Osteoblast (primary cell): ENCODE results near the gene POU6F2. TPM values are rescaled to one million over a fixed set of nuclear protein-coding genes. Genes with fewer than 3 reads are reported as not detected.

Experiments used
- DNase-seq: peaks from one replicate; pipeline ENCODE4 v3.0.0; 2011; ENCODE audit warnings: low spot score, mixed read lengths; ENCODE audit not compliant: insufficient read length; ENCODE audit errors: missing footprints
- H2AFZ ChIP-seq: 2 replicates; pipeline ENCODE4 v1.6.0; 2011; ENCODE audit warnings: mild to moderate bottlenecking, low read length
- H3K27ac ChIP-seq: 2 replicates; pipeline ENCODE4 v1.5.1; 2011; ENCODE audit warnings: mild to moderate bottlenecking, low read depth, low read length, moderate library complexity
- H3K27me3 ChIP-seq: 2 replicates; pipeline ENCODE4 v1.6.0; 2012; ENCODE audit warnings: mild to moderate bottlenecking, control low read depth, inconsistent platforms, low read length, moderate library complexity; ENCODE audit not compliant: insufficient read depth
- H3K36me3 ChIP-seq: 2 replicates; pipeline ENCODE4 v1.5.1; 2011; ENCODE audit warnings: mild to moderate bottlenecking, low read length, control low read depth, moderate library complexity; ENCODE audit not compliant: insufficient read depth
- H3K4me1 ChIP-seq: 2 replicates; pipeline ENCODE4 v1.5.1; 2011; ENCODE audit warnings: mild to moderate bottlenecking, low read length, control low read depth, moderate library complexity; ENCODE audit not compliant: insufficient read depth
- H3K4me2 ChIP-seq: 2 replicates; pipeline ENCODE4 v1.6.0; 2011; ENCODE audit warnings: mild to moderate bottlenecking, low read length; ENCODE audit not compliant: insufficient read depth
- H3K4me3 ChIP-seq: fragments of 200-600 bp; sonication (generic); 3 replicates; pipeline ENCODE4 v1.5.1; 2012; ENCODE audit warnings: mild to moderate bottlenecking, low read length, inconsistent platforms; ENCODE audit not compliant: insufficient read depth
- H3K79me2 ChIP-seq: 2 replicates; pipeline ENCODE4 v1.6.0; 2012; ENCODE audit warnings: mild to moderate bottlenecking, low read length, control low read depth, inconsistent platforms; ENCODE audit not compliant: insufficient read depth
- H3K9me3 ChIP-seq: 2 replicates; pipeline ENCODE4 v1.5.1; 2011; ENCODE audit warnings: low read depth, low read length, control low read depth
- H4K20me1 ChIP-seq: 2 replicates; pipeline ENCODE4 v1.6.0; 2012; ENCODE audit warnings: mild to moderate bottlenecking, low read length, control low read depth; ENCODE audit not compliant: insufficient read depth
- total RNA-seq: library from RNA; depleted of rRNA; stranded (reverse); fragments of >200 nt; gene quantifications from 2 replicates; pipeline ENCODE4 v1.2.3, GENCODE V29; 2012
- TF ChIP-seq, protein P1 (sequence below): IDR thresholded peaks from 2 replicates; pipeline ENCODE4 v1.5.1; 2011; ENCODE audit warnings: mild to moderate bottlenecking, low read depth, low read length, moderate library complexity; ENCODE audit errors: extremely low read depth

Gene POU6F2
- total RNA-seq, 1 donor: not detected

DNA sequence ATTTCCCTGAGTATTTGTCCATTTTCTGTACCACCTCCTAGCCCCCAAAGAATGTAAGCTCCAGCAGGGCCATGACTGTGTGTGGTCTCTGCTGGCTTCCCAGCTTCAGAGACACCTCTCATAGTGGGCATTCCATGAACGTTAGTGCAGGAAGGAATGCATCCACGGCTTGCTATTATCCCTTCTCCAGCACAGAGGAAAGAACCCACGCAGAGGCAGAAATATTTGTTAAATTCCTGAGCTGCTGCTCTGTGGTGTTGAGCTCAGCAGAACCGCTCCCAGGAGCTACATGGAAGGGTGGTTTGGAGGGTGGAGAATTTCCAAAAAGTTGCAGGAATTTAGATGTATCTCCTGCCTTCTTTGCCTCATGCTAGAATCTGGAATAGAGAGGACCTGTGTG is 275.2 kb downstream of the POU6F2 start:
- H3K4me2 ChIP-seq: no peak overlapping the region
- no peak overlapping the region for H3K27ac ChIP-seq
- H4K20me1 ChIP-seq: no peaks in the 10 kb centered on the region
- no peak for DNase-seq
- no peak overlapping the region for H3K4me3 ChIP-seq
- H3K9me3 ChIP-seq: no peaks in the 10 kb centered on the region
- no peaks in the 10 kb centered on the region for H3K36me3 ChIP-seq
- no peak overlapping the region for H2AFZ ChIP-seq
- no peaks in the 10 kb centered on the region for H3K27me3 ChIP-seq
- TF ChIP-seq, protein P1, sequence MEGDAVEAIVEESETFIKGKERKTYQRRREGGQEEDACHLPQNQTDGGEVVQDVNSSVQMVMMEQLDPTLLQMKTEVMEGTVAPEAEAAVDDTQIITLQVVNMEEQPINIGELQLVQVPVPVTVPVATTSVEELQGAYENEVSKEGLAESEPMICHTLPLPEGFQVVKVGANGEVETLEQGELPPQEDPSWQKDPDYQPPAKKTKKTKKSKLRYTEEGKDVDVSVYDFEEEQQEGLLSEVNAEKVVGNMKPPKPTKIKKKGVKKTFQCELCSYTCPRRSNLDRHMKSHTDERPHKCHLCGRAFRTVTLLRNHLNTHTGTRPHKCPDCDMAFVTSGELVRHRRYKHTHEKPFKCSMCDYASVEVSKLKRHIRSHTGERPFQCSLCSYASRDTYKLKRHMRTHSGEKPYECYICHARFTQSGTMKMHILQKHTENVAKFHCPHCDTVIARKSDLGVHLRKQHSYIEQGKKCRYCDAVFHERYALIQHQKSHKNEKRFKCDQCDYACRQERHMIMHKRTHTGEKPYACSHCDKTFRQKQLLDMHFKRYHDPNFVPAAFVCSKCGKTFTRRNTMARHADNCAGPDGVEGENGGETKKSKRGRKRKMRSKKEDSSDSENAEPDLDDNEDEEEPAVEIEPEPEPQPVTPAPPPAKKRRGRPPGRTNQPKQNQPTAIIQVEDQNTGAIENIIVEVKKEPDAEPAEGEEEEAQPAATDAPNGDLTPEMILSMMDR: no peak
- no peaks in the 10 kb centered on the region for H3K4me1 ChIP-seq
- no peaks in the 10 kb centered on the region for H3K79me2 ChIP-seq

DNA sequence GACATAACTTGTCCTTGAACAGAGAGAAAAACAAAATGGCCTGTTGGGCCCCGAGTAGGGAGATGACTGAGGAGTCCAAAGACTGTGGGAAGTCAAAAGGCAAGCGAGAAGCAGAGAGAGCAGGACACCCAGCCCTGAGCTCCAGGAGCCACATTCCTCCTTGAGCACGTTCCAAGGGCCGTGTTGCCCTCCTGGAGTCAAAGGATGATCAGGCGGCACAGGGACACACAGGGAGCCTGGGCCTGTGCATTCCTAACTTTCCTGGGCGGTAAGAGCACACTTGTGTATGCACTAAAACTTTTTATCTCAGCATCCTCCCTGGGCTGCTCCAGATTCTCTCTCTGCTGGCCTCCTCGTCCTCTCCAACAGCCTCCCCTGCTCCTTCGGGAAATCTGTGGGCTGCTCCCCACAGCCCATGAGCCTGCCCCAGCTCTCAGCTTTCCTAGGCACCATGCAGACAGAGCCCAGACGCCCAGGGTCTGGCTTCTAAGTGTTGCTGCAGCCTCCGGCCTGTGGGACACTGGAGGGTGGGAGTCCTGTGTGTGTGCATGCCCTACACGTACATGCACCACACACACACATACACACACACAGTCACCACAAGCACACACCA is 281.8 kb downstream of the POU6F2 start:
- H3K4me3 ChIP-seq: no peak overlapping the region
- no peak overlapping the region for H3K27ac ChIP-seq
- H3K4me2 ChIP-seq: no peak overlapping the region
- H3K9me3 ChIP-seq: no peaks in the 10 kb centered on the region
- H3K36me3 ChIP-seq: no peaks in the 10 kb centered on the region
- TF ChIP-seq, protein P1: no peak
- H3K4me1 ChIP-seq: no peaks in the 10 kb centered on the region
- no peaks in the 10 kb centered on the region for H3K27me3 ChIP-seq
- no peaks in the 10 kb centered on the region for H4K20me1 ChIP-seq
- H3K79me2 ChIP-seq: no peaks in the 10 kb centered on the region
- H2AFZ ChIP-seq: no peak overlapping the region
- DNase-seq: no peak

DNA sequence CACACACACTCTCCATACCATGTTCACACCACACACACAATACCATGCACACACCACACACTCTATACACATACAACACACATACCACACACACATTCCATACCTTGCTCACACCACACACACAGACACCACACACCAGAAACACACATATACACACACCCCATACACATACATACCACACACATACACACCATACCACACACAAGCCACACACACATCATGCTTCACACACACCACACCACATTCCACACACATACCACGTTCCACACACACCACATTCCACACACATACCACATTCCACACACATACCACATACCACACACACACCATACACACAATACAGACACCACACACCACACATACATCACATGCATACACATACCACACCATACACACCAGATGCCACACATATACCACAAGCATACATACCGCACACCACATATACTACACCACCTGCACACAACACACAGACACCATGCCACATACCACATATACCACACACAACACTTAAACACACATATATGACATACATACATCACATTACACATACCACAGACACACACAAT is 282.7 kb downstream of the POU6F2 start:
- Histone ChIP-seq H3K27me3 (no peaks in the 10 kb centered on the region), H3K27ac (no peak overlapping the region), H2AFZ (no peak overlapping the region), H3K36me3 (no peaks in the 10 kb centered on the region), H3K4me3 (no peak overlapping the region), H4K20me1 (no peaks in the 10 kb centered on the region), H3K4me1 (no peaks in the 10 kb centered on the region), H3K4me2 (no peak overlapping the region), H3K9me3 (no peaks in the 10 kb centered on the region), H3K79me2 (no peaks in the 10 kb centered on the region)
- DNase-seq: no peak
- TF ChIP-seq, protein P1: no peak

DNA sequence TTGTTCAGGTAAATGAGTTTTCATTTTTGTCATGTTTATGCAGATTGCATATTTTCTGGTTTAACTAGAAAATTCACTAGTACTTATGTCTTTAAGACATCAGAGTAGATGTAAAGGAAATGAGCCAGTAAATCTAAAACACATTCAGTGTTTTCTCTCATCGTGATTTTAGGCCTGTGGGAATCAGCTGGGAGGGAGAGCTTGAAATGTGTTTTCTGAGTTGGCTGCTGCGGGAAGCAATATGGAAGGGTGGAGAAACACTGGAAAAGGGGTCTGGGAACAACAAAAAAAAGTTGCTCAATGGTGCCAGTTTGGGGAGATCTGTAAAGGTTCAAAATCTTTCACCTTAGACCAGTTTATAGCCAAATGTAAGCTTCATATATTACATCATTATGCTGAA is 284.1 kb downstream of the POU6F2 start:
- H3K27ac ChIP-seq: no peak overlapping the region
- H3K4me3 ChIP-seq: no peak overlapping the region
- no peaks in the 10 kb centered on the region for H3K27me3 ChIP-seq
- no peaks in the 10 kb centered on the region for H3K9me3 ChIP-seq
- H3K36me3 ChIP-seq: no peaks in the 10 kb centered on the region
- no peak for DNase-seq
- H3K4me1 ChIP-seq: no peaks in the 10 kb centered on the region
- no peaks in the 10 kb centered on the region for H3K79me2 ChIP-seq
- no peak overlapping the region for H3K4me2 ChIP-seq
- no peak overlapping the region for H2AFZ ChIP-seq
- TF ChIP-seq, protein P1: no peak
- no peaks in the 10 kb centered on the region for H4K20me1 ChIP-seq
